ENCODE data around the gene DNAJB11.

GRCh38 chr3:186594591-186595113 lies 24.1 kb downstream of the DNAJB11 start:
- TF ChIP-seq CTCF (IDR thresholded peaks at IDR 0.05): no peak
- no peak for TF ChIP-seq EP300 (IDR thresholded peaks at IDR 0.05)

Measured in tibial nerve (tissue), 4 donors.